Neuronal stem cell (in vitro differentiated cells): ENCODE data around the gene PTPRT.
A peak's percentile ranks its signal among the peaks of the same experiment; 100 is the strongest.

ENCODE experiments used
- DNase-seq: peaks from one replicate; pipeline ENCODE4 v3.0.0-alpha.2; 2013; ENCODE audit warnings: low spot score
- H2AFZ ChIP-seq: one replicate; pipeline ENCODE4 v1.6.1; 2013; ENCODE audit warnings: mild to moderate bottlenecking, low read length, inconsistent platforms
- H2AK5ac ChIP-seq: 2 replicates; pipeline ENCODE4 v1.6.1; 2013; ENCODE audit warnings: low read depth, mild to moderate bottlenecking, inconsistent platforms, low read length, moderate library complexity, mixed read lengths
- H2BK120ac ChIP-seq: 2 replicates; pipeline ENCODE4 v1.6.1; 2013; ENCODE audit warnings: low read depth, mild to moderate bottlenecking, inconsistent platforms, low read length, moderate library complexity, mixed read lengths
- H2BK12ac ChIP-seq: one replicate; pipeline ENCODE4 v1.6.1; 2013; ENCODE audit warnings: low read length, inconsistent platforms
- H2BK15ac ChIP-seq: 2 replicates; pipeline ENCODE4 v1.6.1; 2013; ENCODE audit warnings: mild to moderate bottlenecking, low read length, inconsistent platforms, mixed read lengths
- H2BK5ac ChIP-seq: one replicate; pipeline ENCODE4 v1.6.1; 2013; ENCODE audit warnings: inconsistent platforms, mild to moderate bottlenecking, low read length, moderate library complexity
- H3K14ac ChIP-seq: one replicate; pipeline ENCODE4 v1.6.1; 2013; ENCODE audit warnings: low read length, inconsistent platforms
- H3K18ac ChIP-seq: 2 replicates; pipeline ENCODE4 v1.6.1; 2013; ENCODE audit warnings: low read length, inconsistent platforms
- H3K23ac ChIP-seq: 2 replicates; pipeline ENCODE4 v1.6.1; 2013; ENCODE audit warnings: low read depth, mild to moderate bottlenecking, mixed read lengths, low read length, inconsistent platforms; ENCODE audit not compliant: poor library complexity
- H3K27ac ChIP-seq: replicated peaks from 3 replicates; pipeline ENCODE4 v1.5.1; 2013; ENCODE audit warnings: low read length, inconsistent platforms
- H3K27me3 ChIP-seq, 3 experiments: 2 replicates each; pipeline ENCODE4 v1.6.1; 2013; ENCODE audit warnings: low read length in 3 of 3, mild to moderate bottlenecking in 2 of 3, inconsistent platforms in 1 of 3, low read depth in 1 of 3, mixed read lengths in 1 of 3, moderate library complexity in 1 of 3; ENCODE audit not compliant: control insufficient read depth in 3 of 3, insufficient read depth in 3 of 3
- H3K36me3 ChIP-seq, 2 donors: replicated peaks in 1 of 2; 2 replicates each; pipeline ENCODE4 v1.6.1; 2013; ENCODE audit warnings: low read length in 2 of 2; ENCODE audit not compliant: control insufficient read depth in 2 of 2, insufficient read depth in 2 of 2
- H3K4ac ChIP-seq: 2 replicates; pipeline ENCODE4 v1.6.1; 2013; ENCODE audit warnings: inconsistent platforms, mild to moderate bottlenecking, low read length, moderate library complexity
- H3K4me1 ChIP-seq, 2 donors: 1 replicate in 1 of 2; 2 replicates in 1 of 2; pipeline ENCODE4 v1.6.1; 2013; ENCODE audit warnings: low read length in 2 of 2, low read depth in 1 of 2; ENCODE audit not compliant: control insufficient read depth in 2 of 2, insufficient read depth in 1 of 2
- H3K4me2 ChIP-seq: one replicate; pipeline ENCODE4 v1.6.1; 2013; ENCODE audit warnings: mild to moderate bottlenecking, low read length, inconsistent platforms; ENCODE audit not compliant: insufficient read depth, poor library complexity, severe bottlenecking
- H3K4me3 ChIP-seq, 2 donors: 2 replicates each; pipeline ENCODE4 v1.5.1; 2013; ENCODE audit warnings: low read length in 2 of 2, mild to moderate bottlenecking in 2 of 2, inconsistent platforms in 1 of 2, moderate library complexity in 1 of 2
- H3K79me1 ChIP-seq: one replicate; pipeline ENCODE4 v1.6.1; 2013; ENCODE audit warnings: low read depth, mild to moderate bottlenecking, inconsistent platforms, low read length, moderate library complexity
- H3K9ac ChIP-seq: one replicate; pipeline ENCODE4 v1.6.1; 2013; ENCODE audit warnings: mild to moderate bottlenecking, low read depth, low read length, inconsistent platforms; ENCODE audit not compliant: poor library complexity
- H3K9me3 ChIP-seq, 2 donors: replicated peaks in 1 of 2; 2 replicates each; pipeline versions ENCODE3 to v1.6.1; 2013; ENCODE audit warnings: low read length in 2 of 2, mild to moderate bottlenecking in 2 of 2, inconsistent platforms in 1 of 2, low read depth in 1 of 2, mixed read lengths in 1 of 2, moderate library complexity in 1 of 2; ENCODE audit not compliant: control insufficient read depth in 2 of 2, insufficient read depth in 1 of 2
- H4K8ac ChIP-seq: one replicate; pipeline ENCODE4 v1.6.1; 2013; ENCODE audit warnings: low read depth, mild to moderate bottlenecking, inconsistent platforms, low read length, moderate library complexity
- H4K91ac ChIP-seq: one replicate; pipeline ENCODE4 v1.6.1; 2013; ENCODE audit warnings: low read length, low read depth, mild to moderate bottlenecking, inconsistent platforms; ENCODE audit not compliant: poor library complexity
- WGBS, 2 donors: extraction: QIAGEN DNeasy Blood & Tissue Kit; methylation state at CpG; one replicate each; pipeline ENCODE4 v1.1.7; 2013; ENCODE audit warnings: missing lambda C conversion rate in 2 of 2, mixed read lengths in 1 of 2; ENCODE audit not compliant: insufficient read length in 2 of 2, insufficient replicate concordance in 1 of 2; ENCODE audit errors: extremely low coverage in 2 of 2; 5-methylcytosine and 5-hydroxymethylcytosine counted together

Gene PTPRT

DNA sequence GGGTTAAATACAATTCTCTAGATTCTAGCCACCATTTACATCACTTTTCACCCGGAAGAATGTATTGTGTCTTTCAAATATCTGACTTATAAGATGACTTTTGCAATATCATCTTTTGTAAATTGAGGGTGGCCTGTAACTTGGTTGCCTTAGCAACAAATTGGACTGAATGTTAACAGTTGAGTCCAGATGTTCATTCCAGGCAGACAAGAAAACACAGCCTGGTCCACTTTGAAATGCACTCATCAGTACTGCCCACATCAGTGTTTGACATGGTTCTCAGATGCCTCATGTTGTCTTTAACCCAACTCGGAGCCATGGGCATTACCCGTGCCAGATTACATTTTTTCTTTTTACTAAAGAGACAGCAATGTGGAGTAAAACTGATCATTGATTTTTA, 789.9 kb downstream of the PTPRT start:
- no peak overlapping the region for H2BK15ac ChIP-seq
- H2AK5ac ChIP-seq, result no peak overlapping the region
- H3K79me1 ChIP-seq, result no peaks in the 10 kb centered on the region
- H3K4me1 ChIP-seq, result no peaks in the 10 kb centered on the region
- H4K8ac ChIP-seq, result no peak overlapping the region
- no peak overlapping the region for H3K27ac ChIP-seq
- H3K4me3 ChIP-seq, result no peak overlapping the region
- H3K9ac ChIP-seq, result no peak overlapping the region
- H2BK120ac ChIP-seq, result no peak overlapping the region
- H3K4me2 ChIP-seq, result no peak overlapping the region
- H2AFZ ChIP-seq, result no peak overlapping the region
- H3K18ac ChIP-seq, result no peak overlapping the region
- H4K91ac ChIP-seq, result no peak overlapping the region
- H3K36me3 ChIP-seq, result no peaks in the 10 kb centered on the region
- no CpG with 5 or more reads among the region's 3 CpGs for WGBS, 2 donors
- no peaks in the 10 kb centered on the region for H3K9me3 ChIP-seq
- no peak for DNase-seq
- H3K4ac ChIP-seq, result no peak overlapping the region
- no peaks in the 10 kb centered on the region for H3K27me3 ChIP-seq
- no peak overlapping the region for H2BK5ac ChIP-seq
- no peak overlapping the region for H2BK12ac ChIP-seq
- H3K14ac ChIP-seq, result no peak overlapping the region
- no peak overlapping the region for H3K23ac ChIP-seq

DNA sequence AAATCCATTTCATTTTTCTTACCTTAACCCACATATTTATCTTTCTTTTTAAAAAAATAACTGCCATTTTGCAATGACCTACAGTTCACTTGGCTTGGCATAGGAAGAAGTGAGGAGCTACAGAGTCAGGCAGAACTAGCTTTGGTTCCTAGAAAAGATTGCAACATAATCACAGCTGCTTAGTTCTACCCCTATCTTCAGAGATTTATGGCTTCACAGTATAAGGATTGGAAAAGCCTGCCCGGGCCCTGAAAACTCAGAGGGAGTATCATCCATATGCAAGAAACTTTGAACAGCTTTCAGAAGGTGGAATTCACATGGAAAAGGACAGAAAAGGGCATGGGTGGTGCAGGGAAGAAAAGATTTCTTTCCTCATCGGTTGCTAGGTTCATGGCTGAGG, 797.3 kb downstream of the PTPRT start:
- no peak for DNase-seq
- Histone ChIP-seq H4K91ac (no peak overlapping the region), H3K4ac (no peak overlapping the region), H3K4me1 (no peaks in the 10 kb centered on the region), H2AK5ac (no peak overlapping the region), H3K27ac (no peak overlapping the region), H2AFZ (no peak overlapping the region), H3K9ac (no peak overlapping the region), H3K4me2 (no peak overlapping the region), H3K14ac (no peak overlapping the region), H3K18ac (no peak overlapping the region), H2BK120ac (no peak overlapping the region), H2BK12ac (no peak overlapping the region), H3K23ac (no peak overlapping the region), H3K36me3 (no peaks in the 10 kb centered on the region), H3K27me3 (no peaks in the 10 kb centered on the region), H4K8ac (no peak overlapping the region), H2BK15ac (no peak overlapping the region), H3K9me3 (no peaks in the 10 kb centered on the region), H2BK5ac (no peak overlapping the region), H3K79me1 (no peaks in the 10 kb centered on the region), H3K4me3 (no peak overlapping the region)
- WGBS, 2 donors, result no CpG with 5 or more reads among the region's 2 CpGs

DNA sequence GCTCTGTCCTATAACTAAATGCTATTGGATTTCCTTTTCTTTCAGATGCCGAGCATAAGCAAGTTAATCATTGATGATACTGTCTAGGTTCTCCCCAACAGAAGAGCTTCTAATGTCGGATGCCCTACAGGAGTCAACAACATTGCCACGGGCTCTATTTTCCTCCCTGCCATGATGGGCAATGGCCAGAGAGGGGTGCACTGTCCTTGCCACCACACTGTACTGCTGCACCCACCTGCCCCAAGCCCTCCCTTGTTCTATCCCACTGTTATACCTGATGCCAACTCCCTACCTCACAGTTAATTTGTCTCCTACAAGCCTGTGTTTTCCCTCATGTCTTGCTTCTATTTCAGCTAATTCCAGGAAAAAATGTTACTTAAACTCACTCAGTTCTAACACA, 797.9 kb downstream of the PTPRT start:
- Histone ChIP-seq H2AFZ (no peak overlapping the region), H2BK120ac (no peak overlapping the region), H3K4me3 (no peak overlapping the region), H2AK5ac (no peak overlapping the region), H3K9me3 (no peaks in the 10 kb centered on the region), H3K18ac (no peak overlapping the region), H3K4ac (no peak overlapping the region), H3K27me3 (no peaks in the 10 kb centered on the region), H3K27ac (no peak overlapping the region), H3K79me1 (no peaks in the 10 kb centered on the region), H3K4me2 (no peak overlapping the region), H2BK15ac (no peak overlapping the region), H2BK5ac (no peak overlapping the region), H3K9ac (no peak overlapping the region), H4K8ac (no peak overlapping the region), H4K91ac (no peak overlapping the region), H3K23ac (no peak overlapping the region), H3K14ac (no peak overlapping the region), H3K36me3 (no peaks in the 10 kb centered on the region), H2BK12ac (no peak overlapping the region), H3K4me1 (no peaks in the 10 kb centered on the region)
- DNase-seq, result no peak
- no CpG with 5 or more reads among the region's 3 CpGs for WGBS, 2 donors

DNA sequence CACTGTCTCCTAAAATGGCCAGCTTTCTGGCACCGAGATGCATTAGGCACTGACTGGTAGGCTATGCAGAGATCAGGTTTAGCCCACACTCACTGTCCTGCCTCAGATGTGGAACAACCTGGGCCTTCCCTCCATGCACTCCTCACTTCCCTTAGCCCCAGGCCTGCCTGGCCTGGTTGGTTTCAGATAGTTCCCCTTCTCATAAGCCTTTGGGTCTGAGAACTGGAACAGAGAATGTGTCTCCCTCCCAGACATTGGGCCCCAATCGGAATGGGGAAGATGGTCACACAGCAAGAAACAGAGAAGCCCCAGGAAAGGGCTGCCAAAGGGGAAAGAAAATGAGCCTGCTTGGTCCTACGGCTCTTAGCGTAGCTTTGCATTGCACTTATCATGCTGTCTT, 809.4 kb downstream of the PTPRT start:
- H4K8ac ChIP-seq, result no peak overlapping the region
- no peak overlapping the region for H3K4ac ChIP-seq
- H2BK12ac ChIP-seq, result no peak overlapping the region
- no peak overlapping the region for H3K4me3 ChIP-seq
- H3K4me2 ChIP-seq, result no peak overlapping the region
- H3K36me3 ChIP-seq, result no peaks in the 10 kb centered on the region
- H2BK120ac ChIP-seq, result no peak overlapping the region
- H3K14ac ChIP-seq, result no peak overlapping the region
- no peak overlapping the region for H4K91ac ChIP-seq
- H2AK5ac ChIP-seq, result no peak overlapping the region
- H3K4me1 ChIP-seq, result no peaks in the 10 kb centered on the region
- no peak overlapping the region for H3K23ac ChIP-seq
- H3K27ac ChIP-seq, result no peak overlapping the region
- DNase-seq, result no peak
- no peak overlapping the region for H2AFZ ChIP-seq
- H2BK5ac ChIP-seq, result no peak overlapping the region
- no peaks in the 10 kb centered on the region for H3K27me3 ChIP-seq
- H3K9me3 ChIP-seq, result no peaks in the 10 kb centered on the region
- H3K18ac ChIP-seq, result peak overlapping the region; percentile 24
- no CpG with 5 or more reads among the region's 4 CpGs for WGBS, 2 donors
- H3K9ac ChIP-seq, result no peak overlapping the region
- no peak overlapping the region for H2BK15ac ChIP-seq
- H3K79me1 ChIP-seq, result no peaks in the 10 kb centered on the region
